ENCODE results near the gene NCBP1.
"Not testable (repeated sequence)": the region's sequence is repeated elsewhere in the genome, so short reads cannot be mapped to it uniquely, and the experiment has no call there.

The NCBP1 gene, protein sequence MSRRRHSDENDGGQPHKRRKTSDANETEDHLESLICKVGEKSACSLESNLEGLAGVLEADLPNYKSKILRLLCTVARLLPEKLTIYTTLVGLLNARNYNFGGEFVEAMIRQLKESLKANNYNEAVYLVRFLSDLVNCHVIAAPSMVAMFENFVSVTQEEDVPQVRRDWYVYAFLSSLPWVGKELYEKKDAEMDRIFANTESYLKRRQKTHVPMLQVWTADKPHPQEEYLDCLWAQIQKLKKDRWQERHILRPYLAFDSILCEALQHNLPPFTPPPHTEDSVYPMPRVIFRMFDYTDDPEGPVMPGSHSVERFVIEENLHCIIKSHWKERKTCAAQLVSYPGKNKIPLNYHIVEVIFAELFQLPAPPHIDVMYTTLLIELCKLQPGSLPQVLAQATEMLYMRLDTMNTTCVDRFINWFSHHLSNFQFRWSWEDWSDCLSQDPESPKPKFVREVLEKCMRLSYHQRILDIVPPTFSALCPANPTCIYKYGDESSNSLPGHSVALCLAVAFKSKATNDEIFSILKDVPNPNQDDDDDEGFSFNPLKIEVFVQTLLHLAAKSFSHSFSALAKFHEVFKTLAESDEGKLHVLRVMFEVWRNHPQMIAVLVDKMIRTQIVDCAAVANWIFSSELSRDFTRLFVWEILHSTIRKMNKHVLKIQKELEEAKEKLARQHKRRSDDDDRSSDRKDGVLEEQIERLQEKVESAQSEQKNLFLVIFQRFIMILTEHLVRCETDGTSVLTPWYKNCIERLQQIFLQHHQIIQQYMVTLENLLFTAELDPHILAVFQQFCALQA

DNA sequence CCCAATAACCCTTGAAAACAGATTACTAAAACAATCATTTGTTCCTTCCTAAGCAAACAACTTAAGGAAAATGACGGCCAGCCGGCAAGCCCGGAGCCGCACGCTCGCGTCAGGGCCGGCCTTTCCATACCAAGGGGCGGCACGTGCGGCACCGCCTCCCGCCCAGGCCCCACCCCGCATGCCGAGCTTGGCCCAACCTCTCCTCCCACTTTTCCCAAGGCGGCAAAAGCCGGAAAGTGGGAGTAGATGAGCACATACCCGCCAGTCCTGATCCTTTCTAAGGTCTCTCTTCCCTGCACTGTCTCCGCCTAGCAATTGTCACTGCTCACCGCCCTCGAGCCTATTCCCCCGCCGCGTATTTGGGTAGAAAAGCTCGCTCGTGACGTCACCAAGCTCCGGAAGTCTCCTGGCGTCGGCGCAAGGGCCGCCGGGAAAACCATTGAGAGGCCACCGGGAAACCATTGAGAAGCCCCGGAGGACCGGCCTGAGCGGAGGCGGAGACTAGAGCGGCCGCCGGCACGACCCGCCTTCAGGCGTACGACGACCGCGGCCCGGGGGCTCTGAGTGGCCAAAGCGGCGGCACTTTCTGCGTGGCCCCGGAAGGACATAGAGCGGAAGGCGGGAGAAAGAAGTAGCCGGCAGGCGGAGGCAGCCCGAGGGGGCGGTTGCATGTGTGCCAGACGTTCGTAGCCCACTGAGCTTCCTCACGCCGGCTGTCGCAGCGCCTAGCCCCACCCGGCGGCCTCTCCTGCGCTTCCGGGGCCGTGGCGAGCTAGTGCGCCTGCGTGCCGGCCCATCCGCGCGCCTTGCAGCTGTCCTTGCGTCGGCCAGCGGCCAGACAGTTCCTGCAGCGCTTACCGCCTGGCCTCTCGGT, at the start of gene NCBP1, which contains the start of gene TSTD2:
Gene NCBP1, plus strand, starts transcription at position 837 of the 874 bp plus-strand sequence. CDS start 61 bp downstream, outside the sequence.
Gene TSTD2, minus strand, starts transcription at position 384 of the 874 bp plus-strand sequence. CDS start 5,806 bp downstream, outside the sequence.
- DNase-seq (ENCODE audit: low spot score): peak; percentile 97

DNA sequence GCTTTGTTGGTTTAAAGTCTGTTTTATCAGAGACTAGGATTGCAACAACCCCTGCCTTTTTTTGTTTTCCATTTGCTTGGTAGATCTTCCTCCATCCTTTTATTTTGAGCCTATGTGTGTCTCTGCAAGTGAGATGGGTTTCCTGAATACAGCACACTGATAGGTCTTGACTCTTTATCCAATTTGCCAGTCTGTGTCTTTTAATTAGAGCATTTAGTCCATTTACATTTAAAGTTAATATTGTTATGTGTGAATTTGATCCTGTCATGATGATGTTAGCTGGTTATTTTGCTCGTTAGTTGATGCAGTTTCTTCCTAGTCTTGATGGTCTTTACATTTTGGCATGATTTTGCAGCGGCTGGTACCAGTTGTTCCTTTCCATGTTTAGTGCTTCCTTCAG, 48.8 kb upstream of the NCBP1 start:
- DNase-seq (ENCODE audit: low spot score): not testable (repeated sequence)

DNA sequence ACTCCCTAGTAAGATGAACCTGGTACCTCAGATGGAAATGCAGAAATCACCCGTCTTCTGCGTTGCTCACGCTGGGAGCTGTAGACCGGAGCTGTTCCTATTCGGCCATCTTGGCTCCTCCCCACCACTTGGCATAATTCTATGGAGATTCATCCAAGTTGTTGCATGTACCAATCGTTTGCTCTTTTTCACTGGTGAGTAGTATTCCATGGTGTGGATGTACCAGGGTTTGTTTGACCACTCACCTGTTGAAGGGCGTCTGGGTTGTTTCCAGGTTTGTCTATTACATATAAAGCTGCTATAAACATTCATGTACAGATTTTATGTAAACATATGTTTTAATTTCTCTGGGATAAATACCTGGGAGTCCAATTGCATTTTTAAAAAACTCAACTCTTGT, 46.7 kb upstream of the NCBP1 start:
- DNase-seq (ENCODE audit: low spot score): not testable (repeated sequence)

DNA sequence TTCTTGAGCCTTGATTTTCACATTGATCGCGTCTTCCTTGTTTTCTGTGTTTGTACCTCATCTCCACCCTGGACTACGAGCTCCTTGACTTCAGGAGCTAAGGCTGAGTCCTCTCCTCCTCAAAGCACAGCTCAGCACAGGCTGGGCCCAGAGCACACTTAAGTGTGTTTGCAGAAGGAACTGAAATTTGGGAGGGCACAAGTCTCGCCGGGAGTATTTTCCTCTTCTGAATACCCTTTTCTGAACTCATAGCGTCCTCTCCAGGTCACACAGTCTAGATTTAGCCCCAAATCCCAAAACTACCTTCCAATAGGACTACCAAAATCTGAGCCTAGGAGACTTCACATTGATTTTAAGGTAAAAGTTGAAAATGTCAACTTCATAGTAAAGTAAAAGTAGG, 42.1 kb upstream of the NCBP1 start:
- DNase-seq (ENCODE audit: low spot score): no peak

DNA sequence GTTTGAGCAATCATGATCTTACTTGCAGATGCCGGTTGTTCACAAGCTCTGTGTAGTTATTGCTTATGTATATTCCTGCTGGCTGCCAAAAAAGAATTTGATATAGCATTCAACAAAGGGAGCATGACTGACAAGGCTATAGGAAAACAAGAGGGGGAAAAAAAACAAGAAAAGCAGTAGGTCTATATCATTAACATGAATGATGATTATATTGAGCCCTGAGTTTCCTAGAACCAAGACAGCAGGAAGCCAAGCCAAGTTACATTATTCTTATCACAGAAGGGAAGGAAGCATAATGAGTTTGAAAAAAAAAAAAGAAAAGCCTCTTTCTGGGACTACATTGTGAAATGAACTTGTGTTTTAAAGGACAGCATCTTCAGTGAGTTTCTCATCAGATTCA, 41.5 kb upstream of the NCBP1 start:
- no peak for DNase-seq (ENCODE audit: low spot score)

DNA sequence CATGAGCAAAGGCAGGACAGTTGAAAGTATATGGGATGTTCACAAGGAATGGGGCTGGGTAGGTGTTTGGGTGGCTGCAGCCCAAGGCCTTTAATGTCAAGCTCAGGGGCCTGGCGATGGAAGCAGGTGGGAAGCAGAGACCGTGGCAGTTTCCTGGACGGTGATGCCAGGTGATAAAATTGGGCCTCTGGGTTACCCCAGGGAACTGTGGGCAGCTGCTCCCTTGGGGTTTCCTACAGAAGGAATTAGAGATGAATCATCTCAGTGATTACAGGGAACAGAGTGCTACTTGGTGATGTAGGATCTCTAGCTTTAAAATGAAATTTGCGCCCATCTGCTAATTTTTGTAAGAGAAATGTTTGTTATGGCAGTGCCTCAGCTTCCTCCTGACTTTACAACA, 39.7 kb upstream of the NCBP1 start:
- DNase-seq (ENCODE audit: low spot score): no peak

DNA sequence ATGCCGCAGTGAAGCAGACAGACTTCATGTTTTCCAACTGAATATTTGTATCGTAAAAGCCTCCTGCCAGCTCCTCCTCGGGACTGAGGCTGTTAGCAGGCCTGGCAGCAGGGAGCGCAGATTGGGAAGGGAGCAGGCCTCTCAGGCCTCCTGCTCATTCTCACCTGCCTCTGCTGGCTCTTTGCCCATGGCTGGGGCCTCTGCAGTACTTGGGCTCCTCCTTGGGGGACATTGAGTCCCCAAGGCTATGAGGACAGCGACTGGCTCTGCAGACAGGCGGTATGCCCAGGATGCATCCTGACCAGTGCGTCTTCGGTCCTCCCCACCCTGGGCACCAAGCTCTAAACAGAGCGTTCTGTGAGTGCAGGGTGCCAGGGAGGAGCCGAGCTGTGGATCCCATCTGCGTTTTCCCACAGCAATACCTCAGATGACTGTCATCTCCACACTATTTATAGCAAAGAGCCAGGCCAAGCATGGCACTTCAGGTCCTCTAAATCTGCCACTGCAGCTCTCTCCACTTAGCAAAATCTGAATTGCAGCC, 39.2 kb upstream of the NCBP1 start:
- no peak for DNase-seq (ENCODE audit: low spot score)

DNA sequence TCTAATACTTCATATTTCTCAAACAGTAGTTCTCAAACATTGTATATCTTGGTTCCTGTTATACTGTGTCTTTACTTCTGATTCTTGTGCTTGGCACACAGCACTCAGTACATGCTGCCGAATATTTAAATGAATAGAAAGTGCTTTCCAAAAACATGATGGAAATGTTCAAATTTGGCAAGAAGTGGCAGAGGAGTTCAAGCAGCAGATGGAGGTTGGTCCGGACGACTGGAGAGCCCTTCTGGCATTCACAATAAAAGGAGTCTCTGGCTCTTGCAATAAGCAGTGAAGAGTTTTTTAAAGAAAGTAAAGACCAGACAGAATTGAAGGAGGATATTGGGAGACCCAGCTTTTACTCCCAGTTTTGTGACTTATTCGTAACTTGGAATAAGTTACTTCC, 36.7 kb upstream of the NCBP1 start:
- DNase-seq (ENCODE audit: low spot score): no peak

DNA sequence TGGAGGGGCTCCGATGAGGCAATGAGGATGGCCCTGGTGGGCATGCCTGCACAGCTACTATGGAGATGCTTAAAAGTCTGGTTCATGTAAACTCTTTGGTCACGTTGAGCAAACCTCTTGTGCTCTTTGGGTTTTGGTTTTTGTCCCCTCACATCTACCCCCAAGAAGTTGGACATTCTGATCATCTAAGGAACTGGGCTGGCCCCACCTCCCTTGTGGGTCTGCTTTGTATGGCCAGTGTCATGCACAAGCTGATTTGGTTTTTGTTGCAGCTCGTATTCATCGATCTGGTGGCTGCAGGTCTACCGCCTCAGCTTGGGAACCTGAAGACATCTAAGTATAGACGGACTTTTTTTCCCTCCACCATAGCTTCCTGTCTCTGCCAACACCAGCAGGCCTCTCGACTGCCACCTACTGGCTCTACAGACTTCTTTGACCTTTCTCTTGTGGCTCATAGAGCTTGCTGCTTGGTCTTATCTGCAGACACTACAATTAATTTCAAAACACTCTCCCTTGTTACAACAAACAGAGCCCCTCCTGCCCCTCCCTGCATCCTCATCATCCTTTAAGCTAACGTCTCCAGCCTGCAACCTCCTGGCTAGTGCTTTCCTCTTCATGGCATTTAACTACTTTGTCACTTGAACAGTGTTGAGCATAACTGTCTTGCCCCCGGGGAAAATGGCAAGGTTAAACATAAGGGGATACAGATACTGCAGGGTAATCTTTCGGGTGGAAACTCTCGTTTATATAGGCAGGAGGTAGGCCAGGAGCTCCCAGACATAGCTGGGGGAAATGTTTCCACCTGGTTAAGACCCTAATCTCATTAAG, 34.9 kb upstream of the NCBP1 start:
- peak; percentile 73 for DNase-seq (ENCODE audit: low spot score)

DNA sequence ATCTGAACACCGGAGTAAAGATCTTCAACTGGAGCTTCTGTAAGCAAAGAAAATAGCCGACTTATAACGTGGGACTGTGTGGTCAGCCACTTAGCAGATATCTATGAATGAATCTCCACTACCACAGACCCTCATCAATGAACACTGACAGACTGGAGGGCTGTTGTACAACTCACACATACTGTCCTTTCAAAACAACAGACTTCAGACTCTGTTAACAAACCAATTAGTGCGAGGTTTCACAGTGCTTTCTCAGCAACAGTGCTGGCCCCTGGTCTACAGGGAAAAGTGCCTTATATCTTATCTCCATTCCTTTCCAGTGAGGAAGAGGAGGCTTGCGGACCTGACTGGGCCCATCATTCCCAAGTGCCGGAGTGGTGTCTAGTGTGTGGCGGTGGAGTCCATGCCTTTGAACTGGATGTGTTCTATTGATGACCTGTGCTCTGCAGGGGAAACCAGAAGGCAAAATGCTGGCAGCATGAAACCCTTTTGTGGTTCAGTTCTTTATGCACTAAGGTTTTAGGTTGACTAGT, 34.2 kb upstream of the NCBP1 start:
- no peak for DNase-seq (ENCODE audit: low spot score)

DNA sequence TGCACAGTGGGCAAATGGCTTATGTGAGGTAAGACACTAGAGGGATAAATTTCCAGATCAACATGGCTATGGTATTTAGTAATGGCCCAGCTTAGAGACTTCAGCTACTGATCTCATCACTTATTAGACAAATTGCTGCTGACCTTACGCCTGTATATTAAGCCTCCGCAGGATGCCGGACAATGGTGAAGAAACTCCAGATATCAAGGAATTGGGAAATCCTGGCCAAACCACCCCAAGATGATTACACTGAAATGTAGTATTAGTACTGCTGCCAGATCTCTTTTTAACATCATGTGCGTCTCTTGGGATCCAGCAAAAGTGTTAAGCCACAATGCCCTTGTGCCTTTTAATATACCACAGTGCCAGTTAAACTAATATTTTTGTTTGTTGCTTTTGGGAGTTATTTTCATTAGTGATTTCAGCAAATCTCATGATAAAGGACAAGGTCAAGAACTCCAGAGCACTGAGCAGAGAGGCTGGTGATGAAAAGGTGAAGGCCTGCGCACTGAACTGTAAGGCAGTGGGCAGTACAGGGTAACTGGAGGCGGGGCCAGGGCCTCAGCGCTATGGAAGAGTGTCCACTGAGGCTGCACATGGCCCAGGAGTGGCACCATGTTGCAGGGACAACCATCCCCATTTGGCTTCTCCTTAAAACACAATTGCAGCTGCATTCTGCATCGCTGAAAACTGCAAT, 32.9 kb upstream of the NCBP1 start:
- no peak for DNase-seq (ENCODE audit: low spot score)

DNA sequence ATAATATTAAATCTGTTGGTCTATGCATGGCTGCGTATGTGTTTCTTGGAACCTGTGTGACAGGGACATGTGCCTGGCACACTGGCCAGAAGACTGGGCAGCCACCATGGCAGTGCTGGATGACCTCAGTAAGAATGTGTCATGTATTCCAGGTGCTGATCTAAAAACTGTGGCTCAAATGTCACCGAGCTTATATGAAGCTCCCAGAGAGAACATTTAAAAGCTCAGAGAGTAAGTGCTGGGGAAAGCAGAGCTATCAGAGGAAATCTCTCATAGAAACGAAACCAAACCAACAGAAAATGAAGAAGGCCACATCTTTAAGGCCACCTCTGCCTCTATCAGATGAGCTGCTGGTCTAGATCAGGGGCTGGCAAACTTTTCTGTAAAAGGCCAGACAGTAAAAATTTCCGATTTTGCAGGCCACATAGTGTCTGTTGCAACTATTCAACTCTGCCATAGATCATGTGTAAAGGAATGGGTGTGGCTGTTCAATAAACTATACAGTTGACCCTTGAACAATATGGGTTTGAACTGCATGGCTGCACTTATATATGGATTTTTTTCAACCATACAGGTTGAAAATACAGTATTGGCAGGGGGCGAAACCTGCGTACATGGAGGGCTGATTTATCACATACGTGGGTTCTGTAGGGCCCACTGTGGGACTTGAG, 32.3 kb upstream of the NCBP1 start:
- DNase-seq (ENCODE audit: low spot score): no peak

DNA sequence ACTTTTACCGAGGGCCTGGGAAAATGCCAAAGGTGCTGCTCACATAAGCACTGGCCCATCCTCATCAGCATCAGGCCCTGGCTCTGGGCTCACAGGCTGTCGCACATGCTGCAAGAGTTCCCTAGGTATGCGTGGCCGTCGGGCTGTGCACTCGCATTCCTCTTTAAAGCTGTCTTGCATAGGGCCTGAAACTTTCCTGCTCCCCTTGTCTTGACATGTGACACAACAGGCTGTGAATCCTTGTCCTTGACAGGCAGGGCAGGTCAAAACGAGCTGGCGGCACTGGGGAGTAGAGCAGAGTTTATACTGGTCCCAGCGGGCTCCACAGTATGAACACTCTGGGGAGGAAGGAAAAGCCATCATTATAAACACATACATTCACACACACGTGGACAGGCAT, 31.2 kb upstream of the NCBP1 start:
- no peak for DNase-seq (ENCODE audit: low spot score)

DNA sequence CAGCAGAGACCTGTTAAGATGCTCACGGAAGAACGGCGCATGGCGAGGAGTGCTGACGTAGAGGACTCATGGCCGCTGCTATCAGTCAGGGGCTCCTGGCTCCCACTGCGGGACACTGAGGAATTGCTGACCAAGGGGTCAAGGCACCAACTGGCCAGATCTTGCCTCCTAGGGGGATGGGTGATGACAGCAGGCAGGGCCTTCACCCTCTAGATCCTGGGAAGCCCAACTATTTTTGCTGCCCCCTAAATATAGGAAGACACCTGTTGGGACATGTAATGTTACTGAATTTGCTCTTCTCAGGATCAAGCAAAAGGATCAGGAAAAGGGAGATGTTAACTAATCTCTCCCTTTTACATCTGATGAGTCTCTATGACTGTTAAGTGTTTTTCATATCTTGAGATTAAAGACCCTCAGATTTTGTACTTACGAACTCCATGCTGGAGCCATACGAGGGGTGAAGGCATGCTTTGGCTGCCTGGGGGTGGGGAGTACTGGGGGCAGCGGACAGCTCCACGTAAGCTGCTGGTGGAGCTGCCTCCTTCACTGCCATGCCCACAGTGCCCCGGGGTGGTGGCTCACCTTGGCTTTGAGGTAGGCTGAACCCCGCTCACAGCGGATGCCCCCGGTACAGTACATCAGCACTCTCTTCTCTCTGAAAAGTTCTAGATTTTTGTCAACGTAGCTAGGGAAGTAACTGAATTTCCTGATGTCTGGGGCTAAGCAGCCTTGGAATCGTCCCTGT, 28.5 kb upstream of the NCBP1 start:
- DNase-seq (ENCODE audit: low spot score): no peak

DNA sequence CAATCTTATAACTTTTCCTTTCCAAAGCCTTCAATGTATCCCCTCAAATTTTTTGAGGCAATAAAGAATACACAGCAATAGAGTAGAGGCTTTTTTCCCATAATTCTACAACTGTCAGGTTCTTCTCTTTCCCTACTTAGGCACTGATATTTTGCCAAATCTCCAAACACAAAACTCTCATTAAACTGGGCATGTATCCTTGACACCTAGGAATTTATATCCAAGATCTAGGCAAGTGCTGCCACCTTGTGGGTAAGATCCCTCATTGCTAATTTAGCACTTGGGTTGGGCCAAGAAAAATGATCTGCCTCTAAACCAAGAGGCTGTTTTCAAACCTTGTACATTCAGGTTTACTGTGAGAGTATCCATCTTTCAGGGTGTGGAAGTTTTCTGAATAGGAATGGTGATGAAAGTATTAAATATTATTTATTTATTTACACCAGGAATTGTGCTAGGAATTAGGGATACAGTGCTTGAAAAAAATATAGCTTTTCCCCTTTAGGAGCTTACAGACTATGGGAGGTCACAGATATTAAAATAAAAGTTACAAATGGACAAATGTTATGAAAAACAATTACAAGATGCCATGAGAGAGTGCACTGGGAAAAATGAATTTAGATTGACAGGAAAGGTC, 18.1 kb upstream of the NCBP1 start:
- peak; percentile 69 for DNase-seq (ENCODE audit: low spot score)

DNA sequence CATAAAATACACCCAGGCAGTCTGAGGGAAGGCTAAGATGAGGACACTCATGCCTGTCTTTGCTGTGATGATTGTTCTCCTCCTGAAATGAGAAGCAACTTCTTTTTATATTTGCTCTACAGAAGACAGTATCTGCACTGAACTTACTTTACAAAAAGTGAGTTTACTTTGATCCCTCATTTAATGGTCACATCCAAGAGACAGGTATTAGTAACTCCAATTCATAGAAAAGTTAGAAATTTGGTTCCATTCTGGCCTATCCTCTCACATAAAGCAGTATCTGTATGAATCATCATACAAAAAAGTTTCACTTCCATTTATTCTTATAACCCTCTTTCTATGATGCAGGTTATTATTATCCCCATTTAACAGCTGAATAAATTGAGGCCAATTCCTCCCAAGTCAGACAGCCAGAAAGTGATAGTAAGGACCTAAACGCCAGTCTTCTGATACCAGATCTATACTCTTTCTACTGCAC, 15.6 kb upstream of the NCBP1 start:
- no peak for DNase-seq (ENCODE audit: low spot score)

DNA sequence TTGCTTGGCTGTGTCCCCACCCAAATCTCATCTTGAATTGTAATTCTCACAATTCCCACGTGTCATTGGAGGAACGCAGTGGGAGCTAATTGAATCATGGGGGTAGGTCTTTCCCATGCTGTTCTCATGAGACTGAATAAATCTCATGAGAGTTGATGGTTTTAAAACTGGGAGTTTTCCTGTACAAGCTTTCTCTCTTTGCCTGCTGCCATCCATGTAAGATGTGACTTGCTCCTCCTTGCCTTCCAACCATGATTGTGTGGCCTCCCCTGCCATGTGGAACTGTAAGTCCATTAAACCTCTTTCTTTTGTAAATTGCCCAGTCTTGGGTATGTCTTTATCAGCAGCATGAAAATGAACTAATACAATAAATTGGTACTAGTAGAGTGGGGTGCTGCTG, 13.6 kb upstream of the NCBP1 start:
- not testable (repeated sequence) for DNase-seq (ENCODE audit: low spot score)

DNA sequence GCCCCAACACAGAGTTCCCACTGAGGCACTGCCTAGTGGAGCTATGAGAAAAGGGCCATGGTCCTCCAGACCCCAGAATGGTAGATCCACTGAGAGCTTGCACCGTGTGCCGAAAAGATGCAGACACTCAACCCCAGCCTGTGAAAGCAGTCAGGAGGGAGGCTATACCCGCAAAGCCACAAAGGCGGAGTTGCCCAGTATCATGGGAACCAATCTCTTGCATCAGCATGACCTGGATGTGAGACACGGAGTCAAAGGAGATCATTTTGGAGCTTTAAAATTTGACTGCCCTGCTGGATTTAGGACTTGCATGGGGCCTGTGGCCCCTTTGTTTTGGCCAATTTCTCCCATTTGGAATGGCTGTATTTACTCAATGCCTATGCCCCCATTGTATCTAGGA, 11.1 kb upstream of the NCBP1 start:
- not testable (repeated sequence) for DNase-seq (ENCODE audit: low spot score)
